HUES48 (cell line): ENCODE results near the gene RPS6KA5.
A peak's percentile ranks its signal among the peaks of the same experiment; 100 is the strongest.
"Not testable (repeated sequence)": the region's sequence is repeated elsewhere in the genome, so short reads cannot be mapped to it uniquely, and the experiment has no call there.

ENCODE experiments used
- H3K27ac ChIP-seq: one replicate; pipeline ENCODE4 v1.7.0; 2013; ENCODE audit warnings: low read depth, low read length, inconsistent platforms
- H3K27me3 ChIP-seq: 2 replicates; pipeline ENCODE4 v1.6.1; 2013; ENCODE audit warnings: mild to moderate bottlenecking, low read length; ENCODE audit not compliant: control insufficient read depth, insufficient read depth
- H3K36me3 ChIP-seq: 2 replicates; pipeline ENCODE4 v1.6.1; 2013; ENCODE audit warnings: low read length; ENCODE audit not compliant: control insufficient read depth, insufficient read depth
- H3K4me1 ChIP-seq: 2 replicates; pipeline ENCODE4 v1.6.1; 2013; ENCODE audit warnings: mild to moderate bottlenecking, low read length; ENCODE audit not compliant: control insufficient read depth, insufficient read depth
- H3K4me3 ChIP-seq: 2 replicates; pipeline ENCODE4 v1.5.1; 2013; ENCODE audit warnings: mild to moderate bottlenecking, low read depth, low read length
- H3K9ac ChIP-seq: 2 replicates; pipeline ENCODE4 v1.6.1; 2013; ENCODE audit warnings: mild to moderate bottlenecking, low read depth, low read length, moderate library complexity
- H3K9me3 ChIP-seq: 2 replicates; pipeline ENCODE4 v1.6.1; 2013; ENCODE audit warnings: low read length; ENCODE audit not compliant: control insufficient read depth, insufficient read depth

Gene RPS6KA5

GRCh38 chr14:91047174-91047753, 13.2 kb downstream of the RPS6KA5 start:
- Histone ChIP-seq H3K36me3 (no peaks in the 10 kb centered on the region), H3K4me3 (no peak overlapping the region), H3K27ac (no peak overlapping the region), H3K9me3 (no peaks in the 10 kb centered on the region), H3K4me1 (peaks cover 8% of the 10 kb centered on the region; the same call in 1 of the 2 replicates), H3K9ac (no peak overlapping the region), H3K27me3 (no peaks in the 10 kb centered on the region)

- no peak overlapping the region for H3K4me3 ChIP-seq
- H3K4me1 ChIP-seq = peaks cover 8% of the 10 kb centered on the region; the same call in 1 of the 2 replicates
- H3K27me3 ChIP-seq = no peaks in the 10 kb centered on the region
- no peak overlapping the region for H3K9ac ChIP-seq
- H3K36me3 ChIP-seq = no peaks in the 10 kb centered on the region
- no peak overlapping the region for H3K27ac ChIP-seq
- H3K9me3 ChIP-seq = no peaks in the 10 kb centered on the region
Measured at GRCh38 chr14:91046488-91047072, 13.9 kb downstream of the RPS6KA5 start.

- Histone ChIP-seq H3K36me3 (no peaks in the 10 kb centered on the region), H3K9me3 (no peaks in the 10 kb centered on the region), H3K27me3 (no peaks in the 10 kb centered on the region), H3K9ac (no peak overlapping the region), H3K4me3 (no peak overlapping the region), H3K4me1 (no peaks in the 10 kb centered on the region), H3K27ac (no peak overlapping the region)
Measured at GRCh38 chr14:91041450-91041849, 19.0 kb downstream of the RPS6KA5 start.

GRCh38 chr14:91040545-91040944, 19.9 kb downstream of the RPS6KA5 start:
- Histone ChIP-seq H3K36me3 (no peaks in the 10 kb centered on the region), H3K27me3 (no peaks in the 10 kb centered on the region), H3K27ac (no peak overlapping the region), H3K9ac (no peak overlapping the region), H3K9me3 (no peaks in the 10 kb centered on the region), H3K4me3 (no peak overlapping the region), H3K4me1 (no peaks in the 10 kb centered on the region)

- H3K9ac ChIP-seq = no peak overlapping the region
- no peaks in the 10 kb centered on the region for H3K4me1 ChIP-seq
- no peaks in the 10 kb centered on the region for H3K36me3 ChIP-seq
- no peaks in the 10 kb centered on the region for H3K9me3 ChIP-seq
- H3K27me3 ChIP-seq = no peaks in the 10 kb centered on the region
- H3K27ac ChIP-seq = no peak overlapping the region
- H3K4me3 ChIP-seq = no peak overlapping the region
Measured at GRCh38 chr14:91038439-91038838, 22.0 kb downstream of the RPS6KA5 start.

- H3K4me1 ChIP-seq = no peaks in the 10 kb centered on the region
- no peak overlapping the region for H3K4me3 ChIP-seq
- no peaks in the 10 kb centered on the region for H3K27me3 ChIP-seq
- no peak overlapping the region for H3K27ac ChIP-seq
- no peaks in the 10 kb centered on the region for H3K9me3 ChIP-seq
- no peak overlapping the region for H3K9ac ChIP-seq
- no peaks in the 10 kb centered on the region for H3K36me3 ChIP-seq
Measured at GRCh38 chr14:91036741-91037469, 23.5 kb downstream of the RPS6KA5 start.

GRCh38 chr14:91035855-91036254, 24.6 kb downstream of the RPS6KA5 start:
- no peak overlapping the region for H3K9ac ChIP-seq
- H3K36me3 ChIP-seq = no peaks in the 10 kb centered on the region
- H3K27me3 ChIP-seq = no peaks in the 10 kb centered on the region
- H3K9me3 ChIP-seq = no peaks in the 10 kb centered on the region
- no peaks in the 10 kb centered on the region for H3K4me1 ChIP-seq
- no peak overlapping the region for H3K27ac ChIP-seq
- H3K4me3 ChIP-seq = no peak overlapping the region

GRCh38 chr14:91034379-91034778, 26.1 kb downstream of the RPS6KA5 start:
- H3K9ac ChIP-seq, H3K27me3 ChIP-seq, H3K36me3 ChIP-seq, H3K4me3 ChIP-seq, H3K27ac ChIP-seq, H3K9me3 ChIP-seq: not testable (repeated sequence)
- peaks cover 10% of the 10 kb centered on the region for H3K4me1 ChIP-seq

GRCh38 chr14:91032248-91032647, 28.2 kb downstream of the RPS6KA5 start:
- Histone ChIP-seq H3K36me3 (no peaks in the 10 kb centered on the region), H3K27ac (no peak overlapping the region), H3K27me3 (no peaks in the 10 kb centered on the region), H3K9ac (no peak overlapping the region), H3K9me3 (no peaks in the 10 kb centered on the region), H3K4me3 (no peak overlapping the region), H3K4me1 (peaks cover 11% of the 10 kb centered on the region)

- H3K4me3 ChIP-seq = no peak overlapping the region
- H3K27me3 ChIP-seq = no peaks in the 10 kb centered on the region
- H3K9ac ChIP-seq = no peak overlapping the region
- no peak overlapping the region for H3K27ac ChIP-seq
- H3K36me3 ChIP-seq = no peaks in the 10 kb centered on the region
- H3K4me1 ChIP-seq = peaks cover 11% of the 10 kb centered on the region
- H3K9me3 ChIP-seq = no peaks in the 10 kb centered on the region
Measured at GRCh38 chr14:91031666-91032065, 28.8 kb downstream of the RPS6KA5 start.

GRCh38 chr14:91029456-91030217, 30.8 kb downstream of the RPS6KA5 start:
- Histone ChIP-seq H3K36me3 (no peaks in the 10 kb centered on the region), H3K4me1 (peaks cover 11% of the 10 kb centered on the region), H3K27me3 (no peaks in the 10 kb centered on the region), H3K9ac (peak overlapping the region; percentile 26; the same call in 1 of the 2 replicates), H3K4me3 (no peak overlapping the region), H3K9me3 (no peaks in the 10 kb centered on the region), H3K27ac (no peak overlapping the region)
